ENCODE data around the gene MIS18A.
"Not testable (repeated sequence)": the region's sequence is repeated elsewhere in the genome, so short reads cannot be mapped to it uniquely, and the experiment has no call there.

The MIS18A gene, protein sequence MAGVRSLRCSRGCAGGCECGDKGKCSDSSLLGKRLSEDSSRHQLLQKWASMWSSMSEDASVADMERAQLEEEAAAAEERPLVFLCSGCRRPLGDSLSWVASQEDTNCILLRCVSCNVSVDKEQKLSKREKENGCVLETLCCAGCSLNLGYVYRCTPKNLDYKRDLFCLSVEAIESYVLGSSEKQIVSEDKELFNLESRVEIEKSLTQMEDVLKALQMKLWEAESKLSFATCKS

DNA sequence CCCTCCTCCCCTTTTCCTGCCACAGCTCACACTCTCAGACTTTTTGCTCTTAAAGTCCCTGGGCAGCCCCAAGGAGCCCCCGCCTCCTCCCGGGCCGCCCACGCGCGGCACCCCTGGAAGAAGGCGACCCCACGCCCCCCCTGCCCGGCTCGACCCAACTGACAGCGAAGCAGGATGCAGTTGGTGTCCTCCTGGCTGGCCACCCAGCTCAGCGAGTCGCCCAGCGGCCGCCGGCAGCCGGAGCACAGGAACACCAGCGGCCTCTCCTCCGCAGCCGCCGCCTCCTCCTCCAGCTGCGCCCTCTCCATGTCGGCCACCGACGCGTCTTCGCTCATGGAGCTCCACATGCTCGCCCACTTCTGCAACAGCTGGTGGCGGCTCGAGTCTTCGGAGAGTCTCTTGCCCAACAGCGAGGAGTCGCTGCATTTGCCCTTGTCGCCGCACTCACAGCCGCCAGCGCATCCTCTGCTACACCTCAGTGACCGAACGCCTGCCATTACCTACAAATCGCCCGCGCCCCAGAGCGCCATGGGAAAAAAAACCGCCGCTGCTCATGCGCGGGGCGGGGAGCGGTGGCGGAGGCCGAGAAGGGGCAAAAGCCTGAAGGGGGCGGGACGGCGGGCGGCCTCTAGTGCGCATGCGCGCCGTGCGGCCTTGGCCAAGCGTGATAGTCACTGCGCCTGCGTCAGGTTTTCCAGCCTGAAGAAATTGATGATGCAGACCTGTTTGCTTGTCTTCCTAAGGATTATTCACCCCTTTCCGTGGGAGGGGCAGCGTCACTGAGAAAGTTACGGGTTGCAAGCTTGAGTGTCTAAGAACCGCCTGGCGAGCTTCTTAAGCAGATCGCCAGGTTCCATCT, at the start of gene MIS18A:
Gene MIS18A (minus strand): TSS at position 532 of the 859 bp plus-strand sequence. CDS start 35 bp downstream, at position 497.
- DNase-seq, result peak; percentile 97

DNA sequence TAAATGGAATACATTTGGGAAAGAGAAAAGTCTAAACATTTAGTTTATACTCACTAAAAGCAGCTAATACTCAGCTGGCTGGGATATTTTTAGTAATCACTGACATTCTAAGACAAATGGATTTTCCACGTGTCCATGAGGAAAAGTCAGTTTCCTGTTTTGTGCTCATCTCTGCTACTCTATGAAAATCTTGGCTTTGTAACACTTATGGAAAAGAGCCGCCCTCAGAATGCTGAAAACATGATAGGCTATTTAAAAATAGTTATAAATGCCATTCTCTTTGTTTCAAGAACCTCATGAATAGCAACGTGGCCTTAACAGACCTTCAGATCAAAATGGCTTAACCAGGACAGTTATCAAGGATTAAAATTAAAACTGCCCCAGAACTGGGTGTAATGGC, 49.7 kb upstream of the MIS18A start:
- no peak for DNase-seq

DNA sequence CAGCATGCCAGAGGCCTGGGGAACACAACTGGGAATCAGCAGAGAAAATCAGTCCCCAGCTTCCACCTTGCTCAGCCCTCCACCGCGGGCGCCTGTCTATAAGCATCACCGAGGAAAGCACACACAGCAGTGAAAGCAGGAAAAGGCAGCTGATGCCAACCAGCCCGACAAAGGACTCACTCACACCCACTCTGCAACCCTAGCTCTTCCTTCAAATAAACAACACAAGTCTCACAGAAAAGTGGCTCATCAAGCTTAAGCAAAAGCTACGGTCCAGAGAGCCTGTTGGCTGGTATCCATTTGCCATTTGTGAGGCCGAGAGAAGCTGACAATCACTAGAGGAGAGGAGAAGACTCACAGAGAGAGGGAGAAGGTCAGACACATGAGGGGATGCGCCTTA, 46.9 kb upstream of the MIS18A start:
- no peak for DNase-seq

DNA sequence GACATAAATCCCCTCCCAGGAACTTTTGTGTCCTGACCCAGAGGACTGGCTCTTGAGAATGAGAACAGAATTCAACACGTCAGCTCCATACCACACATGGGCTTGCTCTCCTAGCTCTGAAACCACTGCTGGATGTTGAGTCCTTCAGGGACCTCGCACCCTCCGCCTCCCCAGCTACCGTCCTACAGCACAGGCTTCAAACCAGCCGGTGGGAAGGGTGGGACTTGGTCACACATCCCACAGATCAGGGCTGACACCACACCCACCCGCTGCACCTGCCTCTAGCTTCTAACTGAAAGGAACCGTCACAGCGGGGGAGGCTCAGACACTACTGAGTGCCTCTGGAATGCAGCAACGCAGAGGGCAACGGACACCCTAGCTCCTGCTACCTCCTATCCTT, 43.8 kb upstream of the MIS18A start:
- no peak for DNase-seq

- DNase-seq, result no peak
Measured at GRCh38 chr21:32322103-32322502, 43.3 kb upstream of the MIS18A start.

DNA sequence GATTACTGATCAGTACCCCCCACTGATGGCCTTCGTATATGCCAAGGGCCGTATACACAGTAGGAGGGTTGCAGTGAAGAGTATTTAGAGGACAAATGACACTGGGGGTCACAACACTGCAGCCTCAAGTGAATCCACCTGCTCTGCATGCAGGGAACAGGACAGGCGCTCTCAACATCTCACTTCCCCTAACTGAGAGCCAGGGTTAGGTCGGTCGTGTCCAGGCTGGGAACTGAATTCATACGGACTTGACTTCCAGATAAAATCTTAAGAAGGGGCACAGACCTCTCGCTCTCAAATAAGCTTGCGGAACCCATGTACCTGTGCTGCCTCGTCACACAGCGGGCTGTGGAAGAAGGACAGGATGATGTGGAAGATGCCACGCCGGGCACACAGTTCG, 42.6 kb upstream of the MIS18A start:
- no peak for DNase-seq

GRCh38 chr21:32320726-32321125, 41.9 kb upstream of the MIS18A start:
- no peak for DNase-seq

- no peak for DNase-seq
Measured at GRCh38 chr21:32320059-32320458, 41.2 kb upstream of the MIS18A start.

- no peak for DNase-seq
Measured at GRCh38 chr21:32319012-32319411, 40.2 kb upstream of the MIS18A start.

GRCh38 chr21:32317726-32318125, 38.9 kb upstream of the MIS18A start:
- DNase-seq, result no peak

DNA sequence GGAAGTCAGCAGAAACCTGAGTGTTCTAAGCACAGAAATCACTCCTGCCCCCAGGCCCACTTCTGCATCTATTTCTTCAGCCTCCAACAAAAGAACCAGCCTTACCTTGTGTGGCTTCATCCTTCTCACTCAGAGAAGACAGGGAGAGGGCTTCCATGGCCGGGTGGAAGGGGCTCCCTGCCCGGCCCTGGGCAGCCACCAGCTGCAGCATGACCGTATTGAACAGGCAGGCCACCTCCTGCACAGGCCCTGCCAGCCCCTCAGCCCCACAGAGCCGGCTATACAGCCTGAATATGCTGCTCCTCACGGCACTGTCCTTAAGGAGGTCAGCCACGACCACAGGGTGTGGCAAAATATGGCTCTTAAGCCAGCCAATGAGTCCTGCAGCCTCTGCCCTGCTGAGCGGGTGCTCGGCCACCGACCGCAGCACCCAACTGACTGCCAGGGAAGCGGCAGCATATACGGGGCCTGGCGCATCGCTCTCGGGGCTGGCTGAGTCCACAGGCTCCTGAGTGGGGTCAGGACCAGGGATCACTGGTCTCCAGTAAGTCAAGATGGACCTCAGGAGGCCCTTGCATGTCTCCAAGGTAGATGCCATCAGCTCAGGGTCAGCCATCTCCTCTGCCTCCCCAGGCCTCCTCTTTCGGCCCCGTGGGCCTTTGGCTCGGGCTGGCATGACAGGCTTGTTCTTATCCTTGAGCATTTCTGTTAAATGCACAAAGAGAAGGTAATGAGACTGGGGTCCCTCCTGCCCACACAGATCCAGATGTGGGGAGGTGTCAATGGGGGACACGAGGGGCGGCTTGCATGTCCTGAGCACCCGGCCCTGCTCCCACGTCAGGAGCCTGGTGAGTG, 37.7 kb upstream of the MIS18A start:
- no peak for DNase-seq

- DNase-seq, result no peak
Measured at GRCh38 chr21:32315511-32316281, 36.8 kb upstream of the MIS18A start.

DNA sequence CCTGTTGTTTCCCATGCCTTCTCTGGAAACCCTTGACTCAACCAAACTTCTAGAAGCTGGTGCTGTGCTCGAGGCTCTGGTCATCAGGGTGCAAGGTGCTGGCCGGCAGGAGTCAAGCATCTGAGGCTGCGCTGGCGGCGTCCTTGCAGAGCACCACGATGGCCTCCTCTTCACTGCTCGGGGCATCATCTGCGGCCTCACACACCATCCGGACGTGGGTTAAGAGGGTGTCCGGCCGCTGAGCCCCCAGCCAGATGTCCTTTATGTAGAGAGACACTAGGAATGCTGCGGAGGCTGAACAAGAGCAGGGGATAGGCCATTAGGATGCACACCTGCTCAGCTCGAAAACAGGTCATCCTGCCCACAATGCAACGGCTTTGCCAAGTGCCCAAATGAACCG, 36.0 kb upstream of the MIS18A start:
- no peak for DNase-seq

DNA sequence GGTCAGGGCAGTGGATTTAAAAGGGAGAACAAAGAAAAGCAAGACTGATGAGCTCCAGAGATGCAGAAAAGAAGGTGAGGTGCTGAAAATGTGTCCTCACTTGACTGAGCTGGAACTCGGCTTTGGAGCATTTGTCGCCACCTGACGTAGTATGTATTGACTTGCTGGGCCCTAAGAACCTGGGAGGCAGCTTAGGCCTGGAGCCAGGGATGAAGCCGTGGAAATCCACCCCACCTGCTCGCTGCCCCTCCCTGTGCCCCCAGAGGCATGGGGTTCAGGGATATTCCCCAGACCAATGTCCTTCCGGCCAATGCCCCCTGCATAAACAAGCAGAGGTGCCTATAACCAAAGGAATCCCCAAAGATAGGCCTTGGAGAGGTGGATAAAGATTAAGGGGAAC, 34.1 kb upstream of the MIS18A start:
- DNase-seq, result no peak

DNA sequence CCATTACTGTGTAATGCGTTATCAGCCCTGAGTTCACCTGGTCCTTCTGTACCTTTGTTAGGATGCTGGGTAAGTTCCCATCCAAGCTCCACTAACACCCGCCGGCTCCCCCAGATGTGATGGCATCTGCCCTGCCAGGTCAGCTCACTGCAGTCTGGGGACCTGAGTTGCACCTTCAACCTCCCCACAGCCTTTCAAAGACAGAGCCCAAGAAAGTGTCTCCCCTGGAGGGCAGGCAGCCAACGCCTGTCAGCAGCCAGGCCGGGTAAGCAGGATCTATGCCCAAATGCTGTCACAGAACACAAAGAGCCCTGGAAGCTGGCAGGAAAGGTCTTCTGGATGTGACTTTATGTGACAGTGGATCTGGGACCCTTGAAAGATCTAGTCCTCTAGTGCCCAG, 33.5 kb upstream of the MIS18A start:
- no peak for DNase-seq

DNA sequence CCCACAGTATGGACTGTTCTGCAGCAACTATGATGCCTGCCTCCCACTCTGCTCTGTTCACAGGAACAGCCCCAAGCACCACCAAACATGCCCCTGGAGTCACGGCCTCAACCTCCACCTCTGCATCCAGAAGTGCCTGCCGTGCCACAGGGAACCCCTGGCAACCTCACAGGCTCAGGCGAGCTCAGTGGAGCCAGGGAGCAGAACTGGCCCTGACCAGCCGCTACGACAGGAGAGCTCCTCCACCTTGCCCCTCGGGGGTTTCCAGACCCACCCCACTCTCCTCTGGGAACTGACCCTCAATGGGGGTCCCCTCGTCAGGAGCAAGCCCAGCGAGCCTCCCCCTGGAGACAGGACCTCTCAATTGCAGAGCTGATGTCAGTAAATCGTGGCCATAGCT, 32.8 kb upstream of the MIS18A start:
- DNase-seq, result no peak

DNA sequence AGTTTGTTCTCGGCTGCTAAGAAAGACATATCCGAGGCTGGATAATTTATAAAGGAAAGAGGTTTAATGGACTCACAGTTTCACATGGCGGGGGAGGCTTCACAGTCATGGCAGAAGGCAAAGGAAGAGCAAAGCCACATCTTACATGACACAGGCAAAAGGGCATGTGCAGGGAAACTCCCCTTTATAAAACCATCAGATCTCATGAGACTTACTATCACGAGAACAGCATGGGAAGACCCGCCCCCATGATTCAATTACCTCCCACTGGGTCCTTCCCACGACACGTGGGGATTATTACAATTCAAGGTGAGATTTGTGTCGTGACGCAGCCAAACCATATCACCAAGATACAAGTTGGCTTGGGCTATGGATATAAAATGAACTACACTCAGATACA, 32.1 kb upstream of the MIS18A start:
- not testable (repeated sequence) for DNase-seq

GRCh38 chr21:32309906-32310460, 31.1 kb upstream of the MIS18A start:
- no peak for DNase-seq

DNA sequence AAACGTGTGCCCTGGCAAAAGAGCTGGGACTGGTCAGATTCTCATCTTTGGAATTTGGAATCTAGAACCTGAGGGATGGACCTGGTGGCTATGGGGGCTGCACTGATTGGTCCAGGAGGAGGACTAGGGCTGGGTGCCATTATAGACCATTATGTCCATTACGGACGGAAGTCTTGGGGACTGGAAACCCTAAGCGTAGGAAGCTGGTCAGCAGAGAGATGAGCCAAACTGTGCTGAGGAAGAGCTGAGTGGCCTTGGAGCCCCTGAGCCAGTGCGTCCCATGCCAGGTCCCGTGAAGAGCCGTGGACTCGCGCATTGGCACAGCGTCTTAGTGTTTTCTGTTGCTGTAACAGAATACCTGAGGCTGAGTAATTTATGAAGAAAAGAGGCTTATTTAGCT, 29.8 kb upstream of the MIS18A start:
- no peak for DNase-seq

GRCh38 chr21:32307706-32308105, 28.9 kb upstream of the MIS18A start:
- DNase-seq, result no peak

GRCh38 chr21:32306021-32306780, 27.4 kb upstream of the MIS18A start:
- DNase-seq, result no peak

- DNase-seq, result no peak
Measured at GRCh38 chr21:32304998-32305397, 26.1 kb upstream of the MIS18A start.

Data from RPMI8226 (cell line).